ENCODE data around the gene LBH.

- no peak for TF ChIP-seq ZNF274 (IDR thresholded peaks at IDR 0.05; ENCODE audit: low read depth, low read length)
- TF ChIP-seq SUZ12 (IDR thresholded peaks at IDR 0.05; ENCODE audit: extremely low read depth, insufficient read depth, insufficient read length) = no peak
- no peak for TF ChIP-seq YY1 (IDR thresholded peaks at IDR 0.05; ENCODE audit: insufficient read depth, insufficient read length)
Measured at GRCh38 chr2:30255026-30255425, 23.7 kb downstream of the LBH start.
